Activated gamma-delta T cell treated with Interleukin-2 at 50 U/mL for 16 hours (primary cell): ENCODE results near the gene SLC22A23.

Experiments
- DNase-seq: peaks from one replicate; pipeline ENCODE4 v3.0.0-alpha.2; 2020

SLC22A23 gene

DNA sequence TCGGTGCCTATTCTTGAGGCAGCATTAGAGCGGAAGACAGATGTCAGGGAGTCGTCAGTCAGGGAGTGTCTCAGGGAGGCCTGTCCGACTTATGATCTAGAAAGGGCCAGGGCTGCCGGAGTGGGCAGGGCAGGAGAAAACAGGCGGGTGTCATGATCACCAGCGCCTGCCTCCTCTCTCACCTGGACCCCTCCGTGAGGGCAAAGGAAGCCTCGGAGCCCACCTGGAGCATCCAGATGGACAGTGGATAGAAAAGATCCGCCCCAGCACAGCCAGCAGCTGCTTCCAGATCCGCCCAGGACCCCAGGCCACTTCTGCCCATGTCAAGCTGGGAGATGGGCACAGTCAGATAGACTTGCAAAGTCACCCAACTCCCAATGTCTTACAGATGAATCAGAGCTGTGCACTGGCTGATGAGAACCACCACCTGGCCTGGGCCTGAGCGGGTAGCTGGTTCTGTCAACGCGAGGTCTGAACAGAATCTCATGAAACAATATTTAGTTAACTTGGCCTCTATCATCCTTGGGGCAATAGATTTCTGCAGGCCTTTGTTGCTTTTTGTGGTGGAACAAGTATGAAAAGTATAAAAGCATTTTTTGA, 175.9 kb downstream of the SLC22A23 start:
- no peak for DNase-seq

DNA sequence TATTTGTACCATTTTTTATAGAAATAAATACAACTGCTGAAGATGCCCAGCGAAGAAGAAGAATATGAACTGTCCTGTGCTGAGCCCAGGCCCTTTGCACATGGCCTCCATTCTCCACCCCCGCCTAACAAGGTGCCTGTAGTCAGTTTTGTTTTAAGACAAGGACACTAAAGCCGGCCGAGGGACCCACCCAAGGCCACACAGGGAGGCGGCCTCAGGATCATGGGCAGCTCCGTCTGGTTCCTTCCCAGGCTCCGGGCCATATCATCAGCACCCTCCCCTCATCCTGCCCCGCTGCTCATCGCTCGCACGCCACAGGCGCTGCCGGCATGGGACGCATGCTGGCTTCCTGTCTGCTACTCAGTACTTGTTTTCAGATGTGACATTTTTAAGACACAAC, 176.8 kb downstream of the SLC22A23 start:
- no peak for DNase-seq

DNA sequence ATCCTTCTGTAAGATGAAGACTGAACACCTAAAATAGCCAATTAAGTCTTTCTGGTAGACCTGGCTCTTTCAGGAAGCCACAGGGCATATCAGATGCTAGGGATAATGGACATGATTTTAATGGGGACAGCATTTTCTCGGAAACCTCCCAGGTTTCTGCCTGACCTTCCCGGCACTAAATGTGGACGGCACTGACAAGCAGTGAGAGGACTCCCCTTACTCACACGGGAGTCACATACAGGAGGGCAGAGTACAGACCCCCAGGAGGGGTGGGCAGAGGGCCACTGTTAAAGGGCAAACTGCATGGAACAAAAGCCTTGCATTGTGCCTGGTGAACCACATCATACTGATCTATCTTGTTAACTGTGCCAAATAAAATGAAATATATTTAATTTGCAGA, 178.2 kb downstream of the SLC22A23 start:
- no peak for DNase-seq

DNA sequence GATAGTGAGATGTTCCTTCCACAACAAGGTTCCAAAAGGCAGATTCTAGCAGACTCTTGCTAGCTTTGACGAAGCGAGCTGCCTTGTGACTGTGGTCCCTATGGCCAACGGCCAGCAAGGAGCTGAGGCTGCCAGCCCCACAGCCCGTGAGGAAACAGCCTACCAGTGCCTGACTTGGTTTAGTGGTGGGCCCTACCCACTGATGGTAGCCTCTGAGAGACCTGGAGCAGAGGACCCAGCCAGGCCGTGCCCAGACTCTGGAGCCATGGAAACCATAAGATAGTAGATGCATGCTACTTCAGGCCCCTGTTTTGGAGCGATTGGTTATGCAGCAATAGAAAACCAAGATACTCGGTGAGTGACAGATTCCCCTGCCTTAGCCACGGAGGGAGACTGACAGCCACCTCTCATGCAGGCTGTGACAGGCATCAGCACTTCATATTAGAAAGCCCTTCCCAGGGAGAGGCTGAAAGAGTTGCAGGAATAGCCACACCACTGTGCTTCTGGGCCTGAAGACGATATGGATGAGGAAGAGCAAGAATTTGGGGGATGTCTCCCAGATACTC, 178.9 kb downstream of the SLC22A23 start:
- DNase-seq = no peak

DNA sequence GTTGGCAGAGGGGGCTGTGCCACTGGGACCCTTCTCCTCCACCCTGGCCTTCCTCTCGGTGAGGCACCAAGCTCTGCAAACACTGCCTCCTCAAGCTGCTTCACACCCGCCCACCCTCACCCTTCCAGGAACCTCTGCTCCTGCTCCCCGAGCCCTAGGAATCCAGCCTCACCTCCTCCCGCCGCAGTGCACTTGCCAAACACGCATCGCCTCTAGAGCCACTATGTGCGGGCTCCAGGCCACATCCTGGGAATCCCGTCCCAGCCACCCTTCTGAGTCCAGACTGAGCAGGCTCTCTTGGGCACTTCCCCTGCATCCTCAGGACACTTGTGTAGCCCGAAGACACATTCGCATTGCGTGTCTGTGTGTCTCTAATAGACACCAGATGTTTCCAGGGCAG, 179.6 kb downstream of the SLC22A23 start:
- DNase-seq = no peak

DNA sequence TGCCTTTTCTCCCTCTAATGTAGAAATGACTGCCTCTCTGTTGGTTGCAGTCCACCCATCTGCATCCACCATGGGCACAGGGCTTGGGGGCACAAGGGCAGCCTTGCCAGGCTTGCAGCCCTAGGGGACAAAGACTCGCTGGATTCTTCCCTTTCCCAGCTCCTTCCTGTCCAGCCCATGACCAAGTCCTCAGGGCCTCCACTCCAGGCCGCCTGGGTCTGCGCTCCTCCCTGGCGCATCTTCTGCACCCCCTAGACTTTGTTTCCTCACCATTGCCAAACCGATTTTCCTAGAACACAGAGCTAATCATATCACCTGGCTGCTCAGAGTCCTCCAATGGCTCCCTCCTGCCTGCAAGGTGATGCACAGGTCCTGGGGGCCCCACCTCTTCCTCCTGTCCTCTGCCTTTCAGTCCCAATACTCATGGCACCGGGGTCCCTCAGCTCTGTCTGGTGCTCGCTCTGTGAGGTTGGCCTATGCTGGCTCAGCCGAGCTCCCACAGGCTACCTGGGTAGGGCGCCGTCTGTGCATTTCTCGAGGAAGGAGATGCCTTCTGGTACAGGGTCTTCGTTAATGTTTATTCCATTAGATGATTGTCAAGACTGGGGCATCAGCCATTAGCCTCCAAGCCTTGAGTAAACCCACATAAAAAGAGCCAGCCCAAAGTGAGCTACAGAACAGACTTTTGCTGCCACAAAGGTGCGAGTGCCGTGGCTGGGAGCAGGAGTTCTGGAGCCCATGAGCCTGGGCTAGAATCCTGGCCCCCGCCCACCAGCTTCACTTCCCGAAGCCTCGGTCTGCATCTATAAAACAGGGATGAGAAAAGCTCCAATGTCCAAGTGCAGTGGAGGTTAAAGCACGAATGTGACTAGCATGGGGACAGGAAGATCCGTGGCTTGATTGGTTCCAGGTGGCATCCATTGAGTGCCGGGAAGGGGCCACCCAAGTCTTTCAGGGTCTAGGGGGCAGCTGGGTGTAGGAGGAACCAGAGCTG, 180.4 kb downstream of the SLC22A23 start:
- no peak for DNase-seq

DNA sequence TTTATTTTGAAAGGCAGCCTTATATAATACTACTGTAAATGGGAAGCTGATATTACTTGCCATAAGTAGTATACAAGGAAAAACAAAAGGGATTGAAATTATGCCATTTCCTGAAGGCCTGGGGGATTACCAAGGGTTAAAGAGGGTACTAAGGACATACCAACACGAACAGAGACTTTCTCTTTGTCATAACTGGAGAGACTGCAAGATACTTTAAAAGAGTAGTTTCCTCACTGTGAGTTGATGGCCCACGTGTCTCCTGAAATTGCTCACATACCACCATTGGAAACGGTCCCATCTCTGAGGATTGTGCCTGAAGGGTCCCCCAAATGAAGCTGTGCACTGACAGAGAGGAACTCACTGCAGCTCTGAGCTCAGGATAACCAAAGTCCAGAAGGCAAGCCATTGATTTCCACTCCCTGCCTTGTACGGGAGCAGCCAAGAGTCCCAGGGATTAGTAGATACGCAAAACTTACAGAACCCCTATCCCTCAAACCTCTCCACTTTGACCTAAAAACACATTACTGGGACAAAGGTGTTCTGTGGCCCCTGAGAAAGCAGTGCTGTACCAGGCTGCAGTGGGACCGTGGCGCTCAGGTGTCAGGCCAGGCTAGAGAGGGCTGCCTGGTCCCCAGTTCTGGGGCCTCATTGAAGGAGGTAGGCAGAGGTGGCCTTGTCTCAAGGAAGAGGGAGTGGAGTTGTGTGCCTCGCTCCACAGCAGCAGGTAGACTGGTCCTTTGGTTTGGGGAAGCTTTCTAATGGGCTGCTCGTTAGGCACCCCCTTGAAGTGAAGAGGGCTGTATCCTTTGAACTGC, 182.9 kb downstream of the SLC22A23 start:
- DNase-seq = no peak

DNA sequence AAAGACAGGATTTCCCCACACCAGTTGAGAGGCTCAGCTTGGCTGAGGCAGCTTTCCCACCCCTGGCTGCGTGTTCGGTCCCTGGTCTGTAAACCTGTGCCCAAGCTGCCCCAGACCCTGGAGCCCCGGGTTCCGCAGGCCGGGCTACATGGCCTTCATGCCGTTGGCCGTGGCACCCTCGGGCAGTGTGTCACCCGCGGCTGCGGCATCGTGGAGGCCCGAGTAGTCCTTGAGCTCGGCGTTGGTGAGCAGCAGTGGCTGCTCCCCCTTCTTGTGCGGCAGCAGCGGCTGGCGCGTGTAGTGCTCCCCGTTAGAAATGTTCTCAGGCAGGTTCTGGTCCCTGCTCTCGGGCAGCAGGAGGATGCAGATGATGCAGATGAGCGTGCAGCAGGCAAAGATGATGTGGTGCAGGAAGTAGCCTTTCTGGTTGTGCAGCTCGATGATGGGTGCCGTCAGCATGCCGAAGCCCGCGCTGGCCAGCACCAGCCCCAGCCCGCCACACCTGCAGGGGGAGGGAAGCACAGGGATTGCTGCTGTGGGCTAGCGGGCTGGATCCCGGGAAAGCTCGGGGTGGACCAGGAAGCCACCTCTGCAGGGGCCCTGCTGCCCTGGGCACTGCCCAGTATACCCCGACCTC, 183.8 kb downstream of the SLC22A23 start:
- DNase-seq = no peak

DNA sequence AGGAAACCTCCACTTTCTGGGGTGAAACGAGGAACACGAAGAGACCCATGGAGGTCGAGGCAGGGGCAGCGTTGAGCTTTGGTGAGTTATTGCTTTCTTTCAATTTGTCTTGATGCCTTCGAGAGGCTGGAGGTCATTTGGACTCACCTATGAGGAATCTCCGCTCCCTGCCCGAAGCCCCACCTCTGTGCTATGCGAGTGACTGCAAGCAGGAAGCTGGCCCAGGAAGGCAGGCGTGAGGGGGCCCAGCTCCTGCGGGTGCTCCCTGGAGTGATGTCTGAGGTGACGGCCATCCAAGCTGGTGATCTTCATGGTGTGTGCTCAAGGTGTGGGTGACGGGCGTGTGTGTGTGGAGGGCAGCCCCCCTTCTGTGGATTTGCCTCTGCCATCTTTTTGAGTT, 185.1 kb downstream of the SLC22A23 start:
- no peak for DNase-seq

DNA sequence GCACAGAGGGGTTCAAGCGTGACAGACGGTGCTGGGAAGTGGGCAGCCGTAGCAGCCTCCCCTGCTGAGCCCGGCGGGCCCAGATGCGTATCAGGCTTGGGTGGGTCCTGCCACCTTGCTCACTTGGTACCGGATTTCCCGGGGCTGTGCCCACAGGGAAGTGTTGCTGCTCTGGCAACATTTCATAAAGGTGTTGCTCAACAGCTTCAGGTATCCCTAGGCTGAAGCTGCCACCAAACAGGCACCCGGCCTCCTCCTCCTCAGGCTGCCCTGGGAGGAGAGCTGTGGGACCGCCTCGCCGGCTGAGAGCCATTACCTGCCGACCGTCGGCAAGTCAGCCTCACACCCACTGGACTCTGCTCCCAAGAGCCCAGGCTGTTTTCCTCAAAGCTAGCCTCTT, 186.6 kb downstream of the SLC22A23 start:
- no peak for DNase-seq

DNA sequence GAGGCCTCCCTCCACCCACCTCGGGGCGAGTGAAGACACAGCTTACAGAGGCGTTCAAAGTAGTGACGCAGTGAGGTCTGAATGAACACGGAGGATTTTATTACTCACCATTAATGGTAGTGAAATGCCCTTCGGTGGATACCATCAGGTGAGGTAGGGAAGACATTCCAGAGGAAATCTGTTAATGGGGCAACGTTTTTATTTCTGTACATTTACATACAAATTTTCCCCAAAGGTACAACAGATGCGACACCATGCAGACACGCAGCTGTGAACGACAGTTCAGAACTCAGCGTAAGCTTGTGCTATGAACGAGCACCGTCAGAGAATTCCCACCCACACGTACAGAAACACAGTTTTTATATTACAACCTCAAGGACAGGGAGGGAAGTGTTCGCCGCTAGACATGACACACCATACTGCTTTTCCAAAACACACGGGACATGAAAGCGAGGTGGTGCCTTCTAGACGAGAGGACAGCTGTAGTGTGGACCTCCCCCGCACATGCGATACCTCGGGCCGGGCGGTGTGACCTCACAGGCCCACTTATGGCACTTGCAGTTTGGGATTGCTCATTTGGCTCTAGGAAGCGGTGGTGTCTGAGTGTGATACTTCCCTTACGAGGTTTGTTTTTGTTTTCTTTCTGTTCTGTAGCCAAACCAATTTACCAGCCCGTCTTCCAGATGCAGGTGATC, 187.4 kb downstream of the SLC22A23 start:
- DNase-seq = no peak

DNA sequence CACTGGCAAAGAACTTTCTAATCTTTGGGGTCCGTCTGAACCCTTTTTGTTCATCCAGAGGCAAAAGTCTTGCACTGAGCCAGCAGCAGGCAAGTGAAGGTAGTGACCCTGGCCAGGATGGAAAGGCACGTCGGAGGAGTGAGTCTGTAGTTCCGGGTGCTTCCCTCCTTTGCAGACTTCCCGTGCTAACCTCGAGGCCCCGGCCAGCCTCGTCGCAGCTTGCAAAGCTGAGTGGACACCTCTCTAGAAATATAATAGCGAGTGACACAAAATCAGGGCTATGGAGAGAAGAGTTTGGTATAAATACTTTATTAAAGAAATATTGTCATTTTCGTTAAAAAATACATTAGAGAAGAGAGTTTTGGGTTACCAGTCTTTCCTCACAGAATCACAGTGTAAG, 188.2 kb downstream of the SLC22A23 start:
- no peak for DNase-seq

DNA sequence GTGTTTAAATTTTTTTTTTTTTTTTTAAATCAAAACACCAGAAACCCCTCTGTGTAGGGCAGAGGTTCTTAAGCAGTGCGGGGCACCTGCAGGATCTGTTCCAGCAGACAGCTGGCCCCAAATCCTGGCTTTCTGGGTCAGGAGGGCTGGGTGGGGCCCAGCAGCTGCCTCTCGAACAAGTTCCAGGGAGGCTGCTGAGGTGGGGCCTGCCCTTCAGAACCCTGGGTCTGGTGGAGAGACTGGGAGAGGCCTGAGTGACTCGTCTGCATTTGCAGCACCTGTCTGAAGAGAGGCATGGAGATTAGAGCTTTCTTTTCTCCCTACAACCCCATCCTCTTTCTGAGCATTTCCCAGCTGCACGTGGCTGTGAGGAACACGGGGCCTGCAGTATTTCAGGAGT, 189.7 kb downstream of the SLC22A23 start:
- DNase-seq = no peak

DNA sequence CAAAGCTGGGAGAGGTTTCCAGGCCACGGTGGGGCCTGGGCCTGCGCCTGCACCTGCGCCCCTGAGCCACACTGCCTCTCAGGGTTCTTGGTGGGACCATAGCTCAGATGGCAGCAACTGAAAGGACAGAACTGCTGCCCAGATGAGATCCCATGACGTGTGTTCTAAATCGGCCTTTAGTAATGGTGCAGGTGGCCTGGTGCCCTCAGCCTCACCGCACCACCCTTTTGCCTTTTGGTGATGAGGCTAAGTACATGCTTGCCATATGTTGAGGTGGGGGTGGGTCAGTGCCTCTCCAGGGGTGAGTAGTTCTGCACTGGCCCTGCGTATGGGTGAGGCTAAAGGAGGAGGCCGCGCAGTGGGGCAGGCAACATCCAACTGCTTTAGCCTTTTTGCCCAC, 190.7 kb downstream of the SLC22A23 start:
- no peak for DNase-seq

DNA sequence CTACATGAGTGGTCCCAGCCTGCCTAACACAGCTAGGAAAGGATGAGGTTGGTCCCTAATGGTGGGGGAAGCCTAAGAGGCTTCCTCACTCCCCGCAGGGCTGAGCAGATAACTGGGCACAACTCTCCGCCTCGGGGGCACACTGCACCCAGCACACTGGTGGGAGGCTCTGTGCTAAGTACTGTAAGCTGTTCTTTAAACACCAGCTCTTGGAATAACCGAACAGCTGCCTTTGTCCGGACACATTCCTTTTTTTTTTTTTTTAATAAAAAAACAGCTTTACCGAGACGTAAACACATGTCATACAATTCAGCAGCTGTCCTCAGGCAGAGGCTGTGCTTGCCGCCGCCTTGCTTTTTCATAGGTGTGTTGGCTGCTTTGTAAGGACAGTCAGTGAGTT, 191.2 kb downstream of the SLC22A23 start:
- DNase-seq = no peak

DNA sequence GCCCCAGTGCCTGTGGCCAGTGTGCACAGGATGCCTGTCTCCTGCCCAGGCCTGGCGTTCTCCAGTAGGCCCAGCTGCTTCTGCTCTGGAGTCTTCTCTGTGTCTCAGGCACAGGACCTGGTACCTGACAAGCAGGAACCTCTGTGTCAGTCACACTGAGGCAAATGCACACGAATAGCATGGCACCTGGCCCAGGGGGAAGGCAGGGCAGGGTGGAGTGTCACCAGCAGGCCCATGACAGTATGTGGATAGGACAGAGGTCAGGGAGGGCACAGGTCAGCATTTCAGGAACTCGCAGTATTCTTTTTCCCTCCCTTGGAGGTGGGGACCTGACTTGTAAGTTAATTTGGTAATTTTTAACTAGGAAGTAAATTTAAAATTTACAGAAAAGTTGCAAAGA, 192.5 kb downstream of the SLC22A23 start:
- no peak for DNase-seq

DNA sequence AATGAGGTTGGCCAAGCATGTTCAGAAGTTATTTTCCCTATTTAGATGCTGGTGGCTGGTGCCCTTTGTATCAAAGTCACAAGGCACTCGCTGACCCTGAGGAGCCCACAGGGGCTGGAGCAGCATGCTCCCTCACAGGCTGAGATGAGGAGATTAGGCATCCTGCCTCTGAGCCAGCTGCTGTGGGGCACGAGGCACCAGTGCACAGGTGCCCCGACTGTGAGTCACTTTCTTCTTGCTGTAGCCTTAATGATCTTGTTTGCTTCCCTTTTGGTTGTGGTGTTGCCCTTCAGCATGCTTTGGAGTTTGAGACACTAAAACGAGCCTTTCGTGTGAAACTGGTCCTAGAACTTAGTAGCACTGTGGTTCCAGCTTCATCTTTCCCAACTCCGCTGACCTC, 193.8 kb downstream of the SLC22A23 start:
- no peak for DNase-seq

DNA sequence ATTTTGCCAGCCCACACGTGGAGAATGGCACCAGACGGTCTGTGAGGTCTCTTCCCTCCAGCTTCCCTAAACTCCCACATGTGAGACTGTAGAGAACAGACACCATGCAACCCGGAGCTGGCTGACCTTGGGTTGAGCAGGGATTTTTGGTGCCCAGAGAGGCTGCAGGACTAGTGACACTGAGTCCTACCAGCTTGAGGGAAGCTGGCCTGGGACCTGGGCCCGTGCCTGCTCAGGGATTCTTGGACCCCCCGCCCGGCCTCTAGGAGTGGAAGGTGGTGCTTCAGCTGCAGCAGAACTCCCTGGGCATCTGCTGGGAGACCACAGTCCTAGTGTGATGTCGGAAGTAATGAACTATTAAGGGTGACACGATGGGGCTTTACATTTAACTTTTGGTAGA, 194.9 kb downstream of the SLC22A23 start:
- DNase-seq = no peak

DNA sequence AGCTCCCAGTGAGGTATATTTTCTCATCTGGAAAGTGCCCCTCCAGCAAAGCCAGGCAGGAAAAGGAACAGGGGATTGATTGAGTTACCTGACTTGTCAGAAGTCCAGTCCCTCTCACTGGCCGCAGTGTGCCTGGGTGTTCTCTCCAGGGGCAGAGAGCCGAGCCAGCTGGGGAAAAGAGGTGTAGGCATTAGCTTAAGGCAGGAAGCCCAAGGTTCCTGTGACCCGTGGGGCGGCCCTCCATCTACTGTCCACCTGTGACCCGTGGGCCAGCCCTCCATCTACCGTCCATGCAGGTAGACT, 195.4 kb downstream of the SLC22A23 start:
- DNase-seq = no peak

DNA sequence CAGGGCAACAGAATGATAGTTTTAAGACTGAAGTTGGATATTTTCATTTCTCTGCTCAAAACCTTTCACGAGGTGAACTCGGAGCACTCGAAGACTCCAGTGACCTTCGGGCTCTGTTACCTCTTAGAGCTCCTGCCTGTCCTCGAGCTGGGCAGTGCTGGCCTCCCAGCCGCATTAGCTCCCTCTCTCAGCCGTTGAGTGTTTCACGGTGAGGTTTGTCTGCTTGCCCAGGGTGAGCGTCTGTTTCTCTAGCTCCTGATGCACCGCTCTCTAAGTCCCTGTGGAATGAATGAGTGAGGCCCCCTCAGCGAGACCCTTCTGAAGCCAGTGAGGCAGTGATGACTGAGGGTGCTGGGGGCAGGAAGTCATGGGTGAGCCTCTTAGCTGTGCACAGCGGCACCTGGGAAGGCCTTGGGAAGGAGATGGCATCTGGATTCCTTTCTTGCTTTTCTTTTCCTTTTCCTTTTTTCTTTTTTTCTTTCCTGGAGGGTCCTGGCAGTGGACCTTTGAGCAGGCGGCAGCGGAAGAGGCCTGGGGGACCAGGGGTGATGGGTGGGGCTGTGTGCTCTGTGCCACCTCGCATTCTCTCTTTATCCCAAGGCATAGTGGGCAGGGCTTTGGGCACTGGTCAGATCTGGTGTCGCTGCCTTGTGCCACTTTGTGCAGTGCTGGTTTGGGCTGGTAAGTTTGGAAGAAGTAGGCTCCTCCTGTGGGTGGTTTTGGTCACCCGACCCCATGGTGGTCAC, 195.9 kb downstream of the SLC22A23 start:
- no peak for DNase-seq

DNA sequence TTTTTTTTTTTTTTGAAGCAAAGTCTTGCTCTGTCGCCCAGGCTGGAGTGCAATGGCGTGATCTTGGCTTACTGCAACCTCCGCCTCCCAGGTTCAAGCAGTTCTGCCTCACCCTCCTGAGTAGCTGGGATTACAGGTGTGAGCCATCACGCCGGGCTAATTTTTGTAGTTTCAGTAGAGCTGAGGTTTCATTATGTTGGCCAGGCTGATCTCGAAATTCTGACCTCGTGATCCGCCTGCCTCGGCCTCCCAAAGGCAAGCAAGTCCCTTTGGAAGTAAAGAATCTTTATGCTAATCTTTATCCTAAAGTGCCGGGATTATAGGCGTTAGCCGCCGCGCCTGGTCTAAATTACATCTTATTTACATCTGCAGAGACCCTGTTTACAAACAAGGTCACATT, 196.6 kb downstream of the SLC22A23 start:
- DNase-seq = no peak
